ENCODE measurements around the gene RAI1.

The RAI1 gene

DNA sequence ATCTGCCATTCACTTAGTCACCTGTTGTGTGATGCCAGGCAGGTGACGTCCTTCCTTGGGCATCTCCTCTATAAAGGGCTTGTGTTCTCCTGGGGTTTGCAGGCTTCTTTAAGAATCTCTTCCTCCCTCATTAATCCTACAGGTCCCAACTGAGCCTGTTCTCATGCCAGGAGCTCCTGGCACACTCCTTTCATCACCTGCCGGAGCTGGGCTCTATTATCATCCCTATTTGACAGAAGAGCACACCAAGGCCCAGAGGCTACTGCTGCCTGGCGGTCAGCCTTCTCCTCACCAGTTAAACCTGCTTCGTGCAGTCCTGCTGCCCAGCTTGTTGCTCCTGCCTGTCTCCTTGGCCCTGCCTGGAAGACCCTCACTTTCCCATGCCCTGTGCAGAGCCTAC lies 51.2 kb downstream of the RAI1 start:
- no peak for DNase-seq (ENCODE audit: low spot score)

DNA sequence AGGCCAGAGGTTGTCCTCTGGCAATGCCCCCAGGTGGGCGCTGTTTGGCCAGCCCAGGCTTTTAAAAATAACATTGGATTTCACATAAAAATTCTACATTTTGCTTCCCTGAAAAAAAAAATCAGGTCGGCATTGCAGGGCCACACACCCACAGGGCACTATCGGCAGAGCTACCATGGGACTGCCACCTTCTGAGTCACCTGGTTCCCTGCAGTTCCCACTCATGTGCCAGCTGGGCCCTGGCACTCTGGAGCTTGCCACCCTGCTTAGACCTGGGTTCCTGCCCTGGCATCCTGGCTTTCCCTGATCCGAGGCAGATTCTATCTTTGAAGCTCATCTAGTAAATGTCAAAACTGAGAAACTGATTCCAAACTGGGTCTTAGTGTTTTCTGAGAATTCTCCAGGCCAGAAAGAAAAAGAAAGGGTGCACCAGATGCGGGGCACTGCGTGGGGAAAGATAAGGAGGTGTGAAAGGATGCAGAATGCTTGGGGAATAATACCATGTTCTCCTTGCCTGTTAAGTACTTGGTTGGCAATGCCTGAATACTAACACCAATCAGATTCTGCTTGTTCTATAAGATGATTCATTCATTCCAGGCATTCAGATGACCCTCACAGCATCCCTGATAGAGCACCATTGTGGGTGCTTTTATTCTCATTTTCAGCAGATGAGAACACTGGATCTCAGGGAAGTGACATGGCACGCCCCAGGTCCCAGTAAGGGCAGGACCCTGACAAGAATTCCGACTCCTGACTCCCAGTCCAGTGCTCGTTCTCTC lies 51.8 kb downstream of the RAI1 start:
- DNase-seq (ENCODE audit: low spot score) = peak; percentile 72

DNA sequence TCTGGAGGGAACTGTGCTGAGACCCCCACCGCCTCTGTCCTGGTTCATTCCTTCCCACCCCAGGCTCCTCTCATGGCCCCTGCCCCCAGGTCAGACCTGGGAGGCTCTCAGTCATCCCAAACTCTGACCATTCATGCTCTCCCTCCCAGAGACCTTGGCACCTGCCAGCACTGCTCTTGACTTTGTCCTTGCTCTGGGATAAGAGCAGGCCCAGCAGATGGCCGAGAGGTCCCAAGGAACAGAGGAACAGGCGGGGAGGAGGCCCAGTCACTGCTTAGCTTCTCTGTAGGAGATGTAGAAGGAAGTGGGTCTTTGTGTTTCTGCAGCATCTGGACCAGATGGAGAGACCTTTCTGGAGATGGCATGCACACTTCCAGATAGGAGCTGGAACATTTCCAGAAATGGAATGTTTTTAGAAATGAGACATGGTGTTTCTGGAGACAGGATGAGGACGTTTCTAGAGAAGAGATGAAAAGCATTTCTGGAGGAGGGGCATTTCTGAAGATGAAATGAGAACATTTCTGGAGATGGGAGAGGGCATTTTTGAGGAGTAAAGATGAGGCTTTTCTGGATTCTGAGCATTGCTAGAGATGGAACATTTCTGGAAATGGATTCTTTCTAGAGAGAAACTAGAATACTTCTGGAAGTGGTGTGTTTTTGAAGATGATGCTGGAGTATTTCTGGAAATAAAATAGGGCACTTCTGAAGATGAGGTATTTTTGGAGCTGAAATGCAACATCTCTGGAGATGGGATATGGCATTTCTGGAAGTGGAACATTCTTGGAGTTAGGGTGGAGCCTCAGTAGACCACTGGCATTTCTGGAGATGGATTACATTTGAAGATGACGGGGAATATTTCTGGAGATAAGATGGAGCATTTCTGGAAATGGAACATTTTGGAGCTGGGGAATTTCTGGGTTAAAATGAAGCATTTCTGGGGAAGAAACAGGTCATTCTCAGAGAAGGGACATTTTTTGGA lies 55.2 kb downstream of the RAI1 start:
- DNase-seq (ENCODE audit: low spot score) = no peak

DNA sequence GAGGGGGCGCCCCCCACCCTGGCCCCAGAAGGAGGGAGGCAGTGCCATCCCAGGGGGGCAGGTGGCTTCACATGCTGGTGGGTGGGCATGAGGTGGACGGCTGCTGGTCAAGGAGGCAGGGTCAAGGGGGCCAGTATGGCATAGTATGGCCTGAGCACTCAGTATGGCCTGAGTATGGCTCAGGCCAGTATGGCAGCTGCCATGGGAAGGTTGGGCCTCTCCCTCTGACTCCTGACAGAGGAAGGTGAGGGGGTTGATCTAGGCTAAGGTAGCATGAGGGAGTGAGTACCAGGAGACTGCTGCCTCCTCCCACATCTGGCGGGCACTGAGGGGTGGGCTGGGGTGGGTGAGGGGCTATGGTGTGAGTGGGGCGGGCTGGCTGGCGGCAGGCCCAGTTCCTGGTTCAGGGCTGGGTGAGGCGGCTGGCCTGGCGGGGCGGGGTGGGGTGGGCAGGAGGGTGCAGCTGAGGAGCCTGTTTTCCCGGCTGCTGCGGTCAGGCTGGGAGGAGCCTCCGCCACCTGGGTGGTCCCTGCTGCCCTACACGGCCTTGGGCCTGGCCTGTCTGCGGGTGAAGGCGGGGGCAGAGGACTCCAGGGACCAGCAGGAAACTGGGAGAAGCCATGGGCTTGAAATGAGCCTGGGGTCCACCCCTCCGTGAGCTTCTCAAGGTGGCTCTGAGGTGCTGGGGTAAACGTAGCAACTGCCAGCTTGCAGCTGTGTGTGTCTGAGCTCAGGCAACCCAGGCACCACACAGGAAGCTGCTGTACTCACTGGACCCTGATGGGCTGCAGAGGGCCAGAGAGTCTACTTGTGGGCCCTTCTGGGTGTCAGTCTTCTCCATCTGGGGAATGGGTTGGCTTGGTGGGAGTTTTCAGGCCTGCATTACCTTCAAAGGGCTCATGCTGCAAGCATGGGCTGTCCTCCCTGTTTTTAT lies 57.0 kb downstream of the RAI1 start:
- DNase-seq (ENCODE audit: low spot score) = no peak

DNA sequence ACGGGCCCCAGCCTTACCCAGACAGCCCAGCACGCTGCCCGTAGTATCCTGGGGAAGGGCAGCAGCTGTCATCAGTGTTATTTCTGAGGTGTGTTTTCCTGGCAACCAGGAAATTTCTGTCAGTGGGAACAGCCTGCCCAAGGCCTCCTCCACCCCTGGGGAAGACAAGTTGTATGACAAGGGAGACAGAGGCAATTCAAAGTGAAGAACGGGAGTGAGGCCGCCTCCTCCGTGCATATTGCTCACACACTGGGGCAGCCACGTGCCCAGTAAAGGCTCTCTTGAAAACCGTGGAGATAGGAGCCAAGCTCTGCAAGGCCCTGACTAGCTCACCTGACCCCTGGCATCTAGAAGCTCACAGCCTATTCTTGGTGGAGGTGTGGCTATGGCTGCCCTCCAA lies 57.6 kb downstream of the RAI1 start:
- DNase-seq (ENCODE audit: low spot score) = no peak

DNA sequence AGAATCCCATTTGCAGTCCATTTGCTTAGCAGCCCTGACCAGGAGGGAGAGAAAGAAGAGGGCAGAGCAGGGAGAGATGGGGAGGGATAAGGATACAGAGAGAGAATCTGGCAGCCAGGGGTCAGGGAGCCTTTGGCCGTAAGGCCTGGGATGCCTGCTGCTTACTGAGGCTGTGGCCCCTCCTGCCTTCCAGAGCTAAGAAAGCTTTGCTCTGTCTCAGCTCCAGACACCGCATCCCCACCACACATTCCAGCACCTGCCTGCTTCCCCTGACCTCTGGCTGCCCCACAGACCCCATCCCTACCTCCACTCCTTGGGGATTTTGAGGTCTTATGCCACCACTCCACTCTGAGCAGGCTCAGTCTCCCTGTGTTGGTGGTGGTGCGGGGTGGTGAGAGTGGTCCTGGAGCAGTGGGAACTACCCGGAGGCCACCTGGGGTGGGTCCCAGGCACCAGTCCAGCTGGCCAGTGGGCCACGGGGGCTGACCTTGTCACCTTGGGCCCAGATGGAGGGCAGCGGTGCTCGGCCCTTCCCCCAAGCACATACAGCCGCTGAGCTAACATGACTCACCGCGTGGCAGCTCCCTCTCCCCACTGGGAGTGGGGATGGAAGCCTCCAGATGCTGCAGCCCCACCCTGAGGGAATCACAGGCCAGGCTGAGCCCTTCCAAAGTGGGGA lies 58.3 kb downstream of the RAI1 start:
- peak; percentile 93 for DNase-seq (ENCODE audit: low spot score)

DNA sequence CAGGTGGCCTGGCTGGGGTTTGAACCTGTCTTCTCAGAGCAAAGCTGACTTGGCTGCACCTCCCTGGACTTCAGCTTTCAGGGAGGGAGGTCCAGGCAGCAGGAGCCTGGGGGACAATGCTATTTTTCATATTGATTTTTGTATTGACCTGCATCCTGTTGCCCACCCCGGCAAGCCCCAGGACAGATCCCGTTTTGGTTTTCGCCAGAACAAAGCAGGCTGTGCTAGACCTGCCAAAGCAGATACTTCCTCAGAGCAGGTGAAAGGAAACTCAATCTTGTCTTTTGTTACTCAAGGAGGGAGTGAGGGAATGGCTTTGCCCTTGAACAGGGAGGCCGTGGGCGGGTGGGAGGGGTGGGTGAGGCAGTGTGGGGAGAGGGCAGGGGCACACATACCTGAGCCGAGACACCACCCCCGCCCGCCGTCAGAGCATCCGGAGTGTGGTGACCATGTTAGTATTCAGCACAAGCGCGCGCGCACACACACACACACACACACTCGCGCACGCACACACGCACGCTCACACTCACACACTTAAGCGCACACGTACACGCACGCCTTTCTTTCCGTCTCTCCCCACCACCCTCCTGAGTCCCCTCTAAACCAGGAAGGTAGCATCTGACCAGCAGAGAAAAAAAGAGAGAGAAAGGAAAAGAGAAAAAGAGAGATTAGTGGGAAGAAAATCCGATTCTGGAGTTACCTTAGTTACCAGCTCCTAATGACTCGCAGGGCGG lies 59.5 kb downstream of the RAI1 start:
- DNase-seq (ENCODE audit: low spot score) = no peak

DNA sequence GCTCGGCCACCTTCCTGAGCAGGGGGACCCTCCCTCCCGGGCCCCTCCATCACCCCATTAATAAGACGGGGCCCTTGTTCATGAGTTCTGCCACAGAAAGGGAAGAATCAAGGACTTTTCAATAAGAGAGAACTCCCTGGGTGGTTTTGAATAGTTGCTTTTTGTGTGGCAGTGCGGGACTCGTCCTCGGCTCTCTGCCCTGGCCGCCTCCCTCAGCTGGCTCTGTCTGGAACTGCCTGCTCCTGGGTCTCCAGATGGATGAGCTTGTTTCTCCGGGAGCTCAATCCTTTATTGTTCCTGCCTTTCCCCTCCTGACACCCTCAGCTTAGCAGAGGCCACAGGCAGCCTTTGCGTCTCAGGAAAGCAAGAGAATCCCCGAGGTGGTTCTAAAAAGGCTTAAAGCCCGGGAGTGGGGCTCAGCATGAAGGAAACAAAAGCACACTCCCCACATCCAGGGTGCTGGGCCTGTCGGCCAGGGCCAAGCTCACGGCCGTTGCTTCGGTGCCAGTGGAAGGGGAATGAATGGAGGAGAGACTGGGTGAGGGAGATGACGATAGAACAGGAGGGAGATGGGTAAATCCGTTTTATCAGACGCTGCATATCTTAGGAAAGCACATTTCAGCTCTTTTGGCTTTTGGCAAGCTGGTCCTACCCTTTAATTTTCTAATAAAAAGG lies 60.2 kb downstream of the RAI1 start:
- DNase-seq (ENCODE audit: low spot score) = peak; percentile 73

DNA sequence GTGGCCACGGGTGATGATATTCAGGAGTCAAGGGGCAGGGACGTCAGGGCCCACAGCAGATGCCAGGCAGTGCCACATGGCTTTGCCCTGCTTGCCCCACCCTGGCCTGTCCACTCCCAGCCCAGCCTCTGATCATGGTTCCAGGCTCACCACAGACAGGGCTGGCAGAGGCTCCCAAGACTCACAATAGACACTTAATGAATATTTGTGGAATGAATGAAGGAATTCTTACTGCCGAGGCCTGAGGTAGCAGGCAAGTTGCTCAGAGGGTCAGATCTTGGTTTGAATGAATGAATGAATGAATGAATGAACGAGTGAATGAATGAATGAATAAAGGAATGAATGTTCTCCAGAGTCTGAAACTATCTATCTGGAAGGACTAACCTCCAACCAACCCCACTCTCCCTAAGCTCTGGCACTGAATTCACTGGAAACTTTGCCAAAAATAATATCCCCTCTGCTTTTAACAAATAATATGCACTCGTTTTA lies 60.9 kb downstream of the RAI1 start:
- peak; percentile 68 for DNase-seq (ENCODE audit: low spot score)

DNA sequence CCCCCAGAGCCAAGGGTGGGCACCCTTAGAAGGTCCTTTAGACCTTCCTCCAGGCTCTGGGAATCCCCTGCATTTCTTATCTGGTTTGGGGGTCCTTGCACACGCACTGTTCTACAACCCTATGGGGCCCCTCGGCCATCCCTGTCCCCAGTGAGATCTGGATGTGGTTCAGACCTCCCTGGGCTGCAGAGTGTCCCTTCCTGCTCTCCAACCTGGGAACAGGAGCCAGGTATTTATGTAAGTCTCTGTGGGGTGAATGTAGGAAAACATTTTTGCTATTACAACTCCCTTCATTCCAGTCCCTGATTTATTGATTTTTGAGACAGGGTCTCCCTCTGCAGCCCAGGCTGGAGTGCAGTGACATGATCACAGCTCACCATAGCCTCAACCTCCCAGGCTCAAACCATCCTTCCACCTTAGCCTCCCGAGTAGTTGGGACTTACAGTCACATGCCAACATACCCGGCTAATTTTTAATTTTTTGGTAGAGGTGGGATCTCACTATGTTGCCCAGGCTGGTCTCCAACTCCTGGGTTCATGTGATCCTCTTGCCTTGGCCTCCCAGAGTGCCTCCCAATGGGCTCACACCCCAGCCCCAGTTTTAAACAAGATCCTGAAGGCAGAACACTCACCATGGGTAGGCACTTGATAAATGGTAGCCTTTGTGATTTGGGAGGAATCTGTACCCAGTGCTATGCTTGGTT lies 61.6 kb downstream of the RAI1 start:
- no peak for DNase-seq (ENCODE audit: low spot score)

DNA sequence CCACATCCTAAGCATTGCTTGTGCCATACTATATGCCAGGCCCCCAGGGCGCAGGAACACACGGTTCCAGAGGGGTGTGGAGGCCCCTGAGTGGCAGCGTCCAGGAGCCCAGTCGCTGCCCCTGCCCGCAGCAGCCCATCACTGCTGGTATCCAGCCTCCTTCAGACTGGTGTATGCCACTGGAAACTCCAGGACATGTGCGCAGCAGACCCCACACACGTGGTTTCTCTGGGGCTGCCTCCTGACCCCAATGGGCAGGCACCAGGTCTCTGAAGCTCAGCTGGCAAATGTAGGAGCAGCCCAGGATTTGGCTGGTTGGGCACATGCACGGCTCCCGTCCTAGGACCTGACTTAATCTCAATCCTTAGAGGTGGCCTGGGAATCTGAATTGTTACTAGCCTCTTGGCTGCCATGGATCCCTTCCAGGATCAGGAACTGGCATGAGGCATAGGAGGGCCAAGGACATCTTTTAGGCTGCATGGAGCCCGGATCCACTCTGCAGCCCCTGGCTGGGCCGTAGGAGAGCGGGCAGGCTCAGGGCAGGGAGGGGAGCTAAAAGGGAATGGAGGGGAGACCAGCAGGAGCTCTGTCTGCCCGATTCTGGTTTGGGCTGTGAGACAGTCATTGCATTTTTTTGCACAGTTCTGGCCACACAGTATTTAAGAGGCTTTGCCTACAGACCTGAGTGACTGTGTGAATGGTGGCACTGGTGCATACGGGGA lies 62.3 kb downstream of the RAI1 start:
- no peak for DNase-seq (ENCODE audit: low spot score)

DNA sequence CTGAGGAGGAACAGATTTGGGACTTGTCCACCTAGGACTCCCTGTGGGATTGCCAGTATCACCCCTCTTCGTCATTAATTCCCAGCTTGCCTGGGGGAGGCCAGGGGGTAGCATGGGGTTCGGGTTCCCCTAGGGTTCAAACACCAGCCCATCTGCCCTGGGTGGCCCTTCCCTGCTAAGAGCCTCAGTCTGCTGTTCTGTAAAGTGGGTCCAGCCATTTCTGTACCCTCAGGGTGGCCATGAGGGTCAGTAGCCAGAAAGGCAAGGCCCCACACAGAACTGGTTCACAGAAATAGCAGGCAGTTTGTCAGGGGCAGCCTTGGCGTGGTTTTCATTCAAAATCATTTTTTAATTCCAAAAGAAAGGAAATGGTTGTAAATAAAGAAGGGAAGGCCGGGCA lies 62.9 kb downstream of the RAI1 start:
- DNase-seq (ENCODE audit: low spot score) = no peak

DNA sequence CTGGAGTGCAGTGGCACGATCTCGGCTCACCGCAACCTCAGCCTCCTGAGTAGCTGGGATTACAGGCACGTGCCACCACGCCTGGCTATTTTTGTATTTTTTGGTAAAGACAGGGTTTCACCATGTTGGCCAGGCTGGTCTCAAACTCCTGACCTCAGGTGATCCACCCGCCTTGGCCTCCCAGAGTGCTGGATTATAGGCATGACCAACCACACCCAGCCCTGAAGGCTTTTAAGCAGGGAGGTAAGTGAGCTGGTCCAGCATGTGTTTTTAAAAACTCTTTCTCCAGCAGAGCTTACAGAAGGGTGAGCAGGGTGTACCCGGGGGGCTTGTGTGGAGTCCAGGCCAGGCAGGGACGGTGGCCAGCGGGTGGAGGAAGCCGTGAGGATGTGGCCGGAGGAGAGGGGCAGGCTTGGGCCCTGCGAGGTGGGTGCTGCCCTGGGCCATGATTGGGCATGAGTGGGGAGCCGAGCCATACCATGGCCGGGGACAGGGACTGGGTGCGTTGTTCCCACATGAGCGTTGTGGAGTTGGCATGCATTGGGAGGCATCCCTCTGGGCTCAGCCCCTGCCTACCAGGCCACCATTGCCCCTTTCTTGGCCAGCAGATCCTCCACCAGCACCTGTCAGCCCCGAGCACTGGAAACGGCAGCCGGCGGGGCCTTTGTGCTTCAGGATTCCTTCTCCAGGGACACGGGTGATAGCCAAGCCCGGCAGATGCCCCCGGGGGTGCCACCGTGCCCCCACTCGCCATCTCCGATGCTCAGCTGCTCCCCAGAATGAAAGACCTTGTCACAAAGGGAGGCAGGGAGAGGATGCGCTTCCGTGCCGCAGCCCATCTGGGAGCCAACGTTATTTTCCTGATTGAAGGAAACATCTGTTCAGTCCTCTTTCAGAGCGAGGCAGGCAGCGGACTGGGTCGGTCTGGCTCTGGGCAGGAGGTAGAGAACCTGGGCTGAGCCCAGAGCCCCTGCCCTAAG lies 64.5 kb downstream of the RAI1 start:
- no peak for DNase-seq (ENCODE audit: low spot score)

DNA sequence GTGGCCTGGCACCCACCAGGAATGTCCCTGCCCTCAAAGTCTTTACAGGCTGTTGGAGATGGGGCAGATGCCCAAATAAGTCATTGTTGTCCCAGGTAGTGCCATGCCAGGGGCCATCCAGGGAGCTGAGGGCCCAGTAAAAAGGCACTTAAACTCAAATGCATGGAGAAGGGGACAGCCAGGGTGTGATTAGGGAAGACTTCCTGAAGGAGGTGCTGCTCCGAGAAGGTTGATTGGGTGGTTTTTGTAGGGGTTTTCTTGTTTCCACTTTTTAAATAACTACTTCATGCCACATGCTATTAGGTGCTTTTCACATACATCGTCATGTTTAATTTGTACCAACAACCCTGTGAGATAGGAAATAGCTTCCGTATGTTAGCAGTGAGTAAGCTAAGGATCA lies 66.9 kb downstream of the RAI1 start:
- DNase-seq (ENCODE audit: low spot score) = no peak

DNA sequence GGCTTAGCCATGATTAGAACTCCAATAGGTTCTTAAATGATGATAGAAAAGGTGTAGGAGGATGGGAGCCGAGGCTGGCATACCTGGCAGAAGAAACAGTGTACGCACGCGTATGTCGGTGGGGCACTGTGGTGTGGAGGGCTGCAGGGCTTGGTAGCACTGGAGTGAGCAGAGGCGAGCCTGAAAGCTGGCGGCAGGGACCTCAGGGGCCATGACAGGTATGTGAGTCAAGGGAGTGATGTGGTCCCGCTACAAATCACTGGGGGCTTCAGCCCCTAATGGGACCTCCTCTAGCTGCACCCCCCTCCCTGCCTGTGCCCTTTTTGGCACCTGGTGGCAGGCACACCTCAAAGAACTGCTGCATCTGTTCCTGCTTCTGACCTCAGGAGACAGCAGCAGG lies 67.3 kb downstream of the RAI1 start:
- no peak for DNase-seq (ENCODE audit: low spot score)

DNA sequence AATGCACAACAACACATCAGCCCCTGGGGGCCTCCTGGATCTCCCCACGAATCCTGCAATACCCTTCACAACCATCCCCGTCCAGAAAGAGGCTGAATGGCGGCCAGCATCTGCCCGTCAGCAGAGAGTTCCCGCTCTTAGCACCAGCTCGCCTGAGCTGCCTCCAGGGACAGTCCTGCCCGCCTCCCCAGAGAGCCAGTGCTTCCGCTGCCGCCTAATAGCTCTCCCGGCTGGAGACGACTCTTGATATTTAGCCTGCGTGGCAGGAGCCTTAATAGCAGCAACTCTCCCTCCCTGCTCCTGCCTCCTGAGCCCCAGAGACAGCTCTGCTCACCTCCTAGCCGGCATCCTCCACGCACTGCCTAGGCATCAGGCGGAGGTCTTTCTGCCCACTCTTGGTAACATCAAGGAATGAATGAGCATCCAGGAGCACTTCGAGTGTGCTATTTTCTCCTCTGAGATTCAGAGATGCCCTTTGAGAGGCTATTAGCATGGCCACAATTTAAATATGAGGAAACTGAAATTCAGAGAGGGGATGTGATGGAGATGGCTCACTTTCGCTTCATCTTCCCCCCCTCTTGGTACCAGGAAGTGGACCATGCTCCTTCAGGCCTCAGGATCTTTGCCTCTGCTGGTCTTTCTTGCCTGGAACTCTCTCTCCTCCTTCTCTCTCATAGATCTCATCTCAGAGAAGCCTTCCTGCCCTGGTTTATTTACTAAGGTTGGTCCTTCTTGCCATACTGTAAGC lies 67.9 kb downstream of the RAI1 start:
- DNase-seq (ENCODE audit: low spot score) = no peak

DNA sequence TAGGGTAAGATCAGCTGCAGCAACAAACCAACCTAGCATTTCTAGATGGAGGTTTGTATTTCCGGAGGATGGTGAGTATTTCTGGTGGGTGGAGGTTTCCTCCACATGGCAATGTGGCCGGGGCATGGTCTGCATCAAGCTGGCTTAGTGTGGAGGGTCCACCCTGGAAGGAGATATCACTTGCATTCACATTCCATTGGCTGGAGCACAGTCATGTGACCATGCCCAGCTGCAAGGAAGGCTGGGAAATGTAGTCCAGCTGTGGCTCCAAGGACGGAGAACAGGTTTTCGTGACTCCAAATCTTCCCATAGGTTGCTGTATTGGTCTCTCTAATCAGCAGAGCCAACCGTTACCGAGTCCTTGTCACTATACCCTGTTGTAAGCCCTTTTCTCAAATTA lies 68.7 kb downstream of the RAI1 start:
- DNase-seq (ENCODE audit: low spot score) = no peak
